HepG2 (cell line): ENCODE measurements around the gene OR6S1. TPM values are rescaled to one million over a fixed set of nuclear protein-coding genes. Genes with fewer than 3 reads are reported as not detected.

Experiments
- ATF2 ChIP-seq: sonication (generic); formaldehyde crosslinking; IDR thresholded peaks from 2 replicates; pipeline ENCODE4 v1.4.0; 2020; ENCODE audit warnings: missing genetic modification reagents
- DMTF1 ChIP-seq: sonication (generic); formaldehyde crosslinking; IDR thresholded peaks from 2 replicates; pipeline ENCODE4 v1.4.0; 2020; ENCODE audit warnings: mild to moderate bottlenecking, missing genetic modification reagents
- DRAP1 ChIP-seq: IDR thresholded peaks from 2 replicates; pipeline ENCODE4 v1.6.1; 2016; ENCODE audit warnings: missing genetic modification reagents, missing compliant biosample characterization
- DZIP1 ChIP-seq: sonication (generic); formaldehyde crosslinking; IDR thresholded peaks from 2 replicates; pipeline ENCODE4 v1.5.0; 2020; ENCODE audit warnings: mild to moderate bottlenecking, missing genetic modification reagents
- HOXA3 ChIP-seq: sonication (generic); formaldehyde crosslinking; IDR thresholded peaks from 2 replicates; pipeline ENCODE4 v1.5.0; 2020; ENCODE audit warnings: missing genetic modification reagents
- KLF6 ChIP-seq: IDR thresholded peaks from 2 replicates; pipeline ENCODE4 v1.8.0; 2016; ENCODE audit warnings: missing biosample characterization, missing genetic modification reagents
- MIER2 ChIP-seq: IDR thresholded peaks from 2 replicates; pipeline ENCODE4 v1.6.1; 2016; ENCODE audit warnings: missing biosample characterization, missing genetic modification reagents
- NFATC3 ChIP-seq: sonication (generic); formaldehyde crosslinking; IDR thresholded peaks from 2 replicates; pipeline ENCODE4 v1.5.1; 2020; ENCODE audit warnings: mild to moderate bottlenecking, missing genetic modification reagents
- NFKB2 ChIP-seq: sonication (generic); formaldehyde crosslinking; IDR thresholded peaks from 2 replicates; pipeline ENCODE4 v1.4.0; 2020; ENCODE audit warnings: missing genetic modification reagents, borderline replicate concordance
- NPAS2 ChIP-seq: sonication (generic); formaldehyde crosslinking; IDR thresholded peaks from 2 replicates; pipeline ENCODE4 v1.8.0; 2022; ENCODE audit warnings: mild to moderate bottlenecking, missing genetic modification reagents, borderline replicate concordance
- REST ChIP-seq, 2 experiments: IDR thresholded peaks; 2 replicates each; pipeline ENCODE4 v1.6.1; 2011 to 2012; ENCODE audit warnings: low read length in 2 of 2, borderline replicate concordance in 1 of 2, low read depth in 1 of 2, mild to moderate bottlenecking in 1 of 2, moderate library complexity in 1 of 2
- RXRB ChIP-seq: IDR thresholded peaks from 2 replicates; pipeline ENCODE4 v1.6.1; 2016; ENCODE audit warnings: borderline replicate concordance, missing genetic modification reagents, missing compliant biosample characterization
- SKI ChIP-seq: fragments of 450-650 bp; IDR thresholded peaks from one replicate; pipeline ENCODE4 v1.6.1; 2018; ENCODE audit warnings: mild to moderate bottlenecking; ENCODE audit not compliant: partially characterized antibody
- SSRP1 ChIP-seq: IDR thresholded peaks from 2 replicates; pipeline ENCODE4 v1.6.1; 2016; ENCODE audit warnings: control low read depth
- ZFP1 ChIP-seq: IDR thresholded peaks from 2 replicates; pipeline ENCODE4 v1.6.1; 2016
- ZNF589 ChIP-seq: sonication (generic); formaldehyde crosslinking; conservative IDR thresholded peaks from 2 replicates; pipeline ENCODE4 v1.8.0; 2022; ENCODE audit warnings: mild to moderate bottlenecking, moderate library complexity, missing genetic modification reagents
- ZNF614 ChIP-seq: IDR thresholded peaks from 2 replicates; pipeline ENCODE4 v1.6.1; 2018; ENCODE audit warnings: missing biosample characterization, missing genetic modification reagents, inconsistent platforms, borderline replicate concordance
- ZNF652 ChIP-seq: IDR thresholded peaks from 2 replicates; pipeline ENCODE4 v1.6.1; 2016; ENCODE audit warnings: low read depth, borderline replicate concordance
- polyA plus RNA-seq, 8 experiments: library from polyadenylated mRNA; depleted of rRNA in 3 of 8; stranded (reverse) in 7 of 8; unstranded in 1 of 8; fragments of >200 nt; fragmentation: Illumina TruSeq in 4 of 8; extraction: Trizol in 4 of 8; gene quantifications; 2 replicates each; pipeline versions ENCODE4 v1.2.1 to v1.2.3, GENCODE V29; 2011 to 2016; ENCODE audit warnings: low read depth in 4 of 8, missing spikeins in 1 of 8, mixed read lengths in 1 of 8; ENCODE audit not compliant: insufficient read depth in 1 of 8
- total RNA-seq, 5 experiments: library from RNA; depleted of rRNA; stranded (reverse); fragments of >200 nt; fragmentation: Illumina TruSeq; extraction: Trizol; gene quantifications; 2 replicates each; pipeline ENCODE4 v1.2.3, GENCODE V29; 2016; ENCODE audit warnings: low read depth in 1 of 5

OR6S1 gene
- total and polyA plus RNA-seq, 2 of the 13 experiments (the other 11 are each of a cell fraction or from before 2014, with no cell fraction given), result 0.09 TPM; not detected in 1

- TF ChIP-seq ATF2 (CRISPR knock-in tag), result peak; percentile 30; the same call in 1 of the 2 replicates
- no peak for TF ChIP-seq SKI
- peak; percentile 61; the same call in 1 of the 2 replicates for TF ChIP-seq HOXA3 (CRISPR knock-in tag)
- TF ChIP-seq SSRP1 (CRISPR knock-in tag), result peak; percentile 100
- TF ChIP-seq ZNF652 (CRISPR knock-in tag), result peak; percentile 13; the same call in 1 of the 2 replicates
- TF ChIP-seq MIER2, result peak; percentile 81
- no peak for TF ChIP-seq NPAS2 (CRISPR knock-in tag)
- no peak for TF ChIP-seq ZNF589 (CRISPR knock-in tag)
- 0 out of 4 replicates have a peak, but pooled peaks of 1 of the 2 experiments have one; percentile 7 for TF ChIP-seq REST (IDR thresholded peaks at IDR 0.05; ENCODE audit: borderline replicate concordance in 1 of 2, low read depth in 1 of 2, low read length in 2 of 2)
- TF ChIP-seq RXRB (CRISPR knock-in tag), result peak; percentile 64; the same call in 1 of the 2 replicates
- peak; percentile 81 for TF ChIP-seq DRAP1 (CRISPR knock-in tag)
- TF ChIP-seq ZNF614, result peak; percentile 54; the same call in 1 of the 2 replicates
- TF ChIP-seq ZFP1, result peak; percentile 83
- TF ChIP-seq NFKB2 (CRISPR knock-in tag), result peak; percentile 21; the same call in 1 of the 2 replicates
- TF ChIP-seq NFATC3 (CRISPR knock-in tag), result 0 out of 2 replicates have a peak, but pooled peaks have one; percentile 13
- TF ChIP-seq KLF6 (CRISPR knock-in tag), result no peak
- TF ChIP-seq DZIP1, result no peak
- TF ChIP-seq DMTF1, result no peak
Observed at GRCh38 chr14:20632831-20633691, 8.4 kb downstream of the OR6S1 start (continued).
